ENCODE results near the gene RAD51B.

RAD51B gene

GRCh38 chr14:68728342-68729106, 908.9 kb downstream of the RAD51B start:
- no peak for TF ChIP-seq JUND (IDR thresholded peaks at IDR 0.05; ENCODE audit: low read depth)
- in situ Hi-C loops (cut with HindIII; ENCODE audit: low pct_unique_long_range_greater_than_20kb, low sequenced_read_pairs) = no loop called here
- DNase-seq (ENCODE audit: low read depth in 1 of 2, low spot score in 1 of 2) = no peak

GRCh38 chr14:68729556-68729955, 910.0 kb downstream of the RAD51B start:
- in situ Hi-C loops (cut with HindIII; ENCODE audit: low pct_unique_long_range_greater_than_20kb, low sequenced_read_pairs) = no loop called here
- no peak for DNase-seq (ENCODE audit: low read depth in 1 of 2, low spot score in 1 of 2)
- TF ChIP-seq JUND (IDR thresholded peaks at IDR 0.05; ENCODE audit: low read depth) = no peak

- in situ Hi-C loops (cut with HindIII; ENCODE audit: low pct_unique_long_range_greater_than_20kb, low sequenced_read_pairs) = no loop called here
- DNase-seq (ENCODE audit: low read depth in 1 of 2, low spot score in 1 of 2) = no peak
- no peak for TF ChIP-seq JUND (IDR thresholded peaks at IDR 0.05; ENCODE audit: low read depth)
Measured at GRCh38 chr14:68730348-68730747, 910.8 kb downstream of the RAD51B start.

- TF ChIP-seq JUND (IDR thresholded peaks at IDR 0.05; ENCODE audit: low read depth) = no peak
- in situ Hi-C loops (cut with HindIII; ENCODE audit: low pct_unique_long_range_greater_than_20kb, low sequenced_read_pairs) = no loop called here
- no peak for DNase-seq (ENCODE audit: low read depth in 1 of 2, low spot score in 1 of 2)
Measured at GRCh38 chr14:68730811-68731425, 911.3 kb downstream of the RAD51B start.

- no peak for TF ChIP-seq JUND (IDR thresholded peaks at IDR 0.05; ENCODE audit: low read depth)
- no peak for DNase-seq (ENCODE audit: low read depth in 1 of 2, low spot score in 1 of 2)
- in situ Hi-C loops (cut with HindIII; ENCODE audit: low pct_unique_long_range_greater_than_20kb, low sequenced_read_pairs) = no loop called here
Measured at GRCh38 chr14:68733086-68733914, 913.7 kb downstream of the RAD51B start.

- no peak for TF ChIP-seq JUND (IDR thresholded peaks at IDR 0.05; ENCODE audit: low read depth)
- in situ Hi-C loops (cut with HindIII; ENCODE audit: low pct_unique_long_range_greater_than_20kb, low sequenced_read_pairs) = no loop called here
- no peak for DNase-seq (ENCODE audit: low read depth in 1 of 2, low spot score in 1 of 2)
Measured at GRCh38 chr14:68734231-68734732, 914.7 kb downstream of the RAD51B start.

GRCh38 chr14:68735856-68736255, 916.3 kb downstream of the RAD51B start:
- TF ChIP-seq JUND (IDR thresholded peaks at IDR 0.05; ENCODE audit: low read depth) = no peak
- DNase-seq (ENCODE audit: low read depth in 1 of 2, low spot score in 1 of 2) = no peak
- in situ Hi-C loops (cut with HindIII; ENCODE audit: low pct_unique_long_range_greater_than_20kb, low sequenced_read_pairs) = no loop called here

GRCh38 chr14:68736471-68736871, 916.9 kb downstream of the RAD51B start:
- no peak for DNase-seq (ENCODE audit: low read depth in 1 of 2, low spot score in 1 of 2)
- in situ Hi-C loops (cut with HindIII; ENCODE audit: low pct_unique_long_range_greater_than_20kb, low sequenced_read_pairs) = no loop called here
- TF ChIP-seq JUND (IDR thresholded peaks at IDR 0.05; ENCODE audit: low read depth) = no peak

GRCh38 chr14:68737086-68737485, 917.5 kb downstream of the RAD51B start:
- TF ChIP-seq JUND (IDR thresholded peaks at IDR 0.05; ENCODE audit: low read depth) = no peak
- in situ Hi-C loops (cut with HindIII; ENCODE audit: low pct_unique_long_range_greater_than_20kb, low sequenced_read_pairs) = no loop called here
- no peak for DNase-seq (ENCODE audit: low read depth in 1 of 2, low spot score in 1 of 2)

- in situ Hi-C loops (cut with HindIII; ENCODE audit: low pct_unique_long_range_greater_than_20kb, low sequenced_read_pairs) = no loop called here
- no peak for TF ChIP-seq JUND (IDR thresholded peaks at IDR 0.05; ENCODE audit: low read depth)
- DNase-seq (ENCODE audit: low read depth in 1 of 2, low spot score in 1 of 2) = no peak
Measured at GRCh38 chr14:68738559-68738958, 919.0 kb downstream of the RAD51B start.

- TF ChIP-seq JUND (IDR thresholded peaks at IDR 0.05; ENCODE audit: low read depth) = no peak
- in situ Hi-C loops (cut with HindIII; ENCODE audit: low pct_unique_long_range_greater_than_20kb, low sequenced_read_pairs) = no loop called here
- no peak for DNase-seq (ENCODE audit: low read depth in 1 of 2, low spot score in 1 of 2)
Measured at GRCh38 chr14:68739701-68740100, 920.1 kb downstream of the RAD51B start.

- in situ Hi-C loops (cut with HindIII; ENCODE audit: low pct_unique_long_range_greater_than_20kb, low sequenced_read_pairs) = no loop called here
- no peak for DNase-seq (ENCODE audit: low read depth in 1 of 2, low spot score in 1 of 2)
- TF ChIP-seq JUND (IDR thresholded peaks at IDR 0.05; ENCODE audit: low read depth) = no peak
Measured at GRCh38 chr14:68740788-68741476, 921.4 kb downstream of the RAD51B start.

Data from T47D (cell line).